GM12878 (cell line): ENCODE measurements around the gene PPP1R3G. TPM values are rescaled to one million over a fixed set of nuclear protein-coding genes. Genes with fewer than 3 reads are reported as not detected.

Experiments used
- ATAC-seq: fragments of 200-7000 bp; cut with Tn5 transposase; 3 replicates; pipeline ENCODE4 v1.9.1; 2020; ENCODE audit warnings: mild to moderate bottlenecking, moderate library complexity
- BruUV-seq: library from RNA; stranded (reverse); fragments of 400-500 nt; replicated peaks from 2 replicates; lab custom pipeline; 2021; lab: Mats Ljungman, UMichigan
- CTCF ChIA-PET: fragments of 300-600 bp; sonication (Branson Sonifier 250); formaldehyde crosslinking; extraction: SDS; loops from one replicate; lab custom pipeline; 2021; ENCODE audit warnings: inconsistent platforms; lab: Yijun Ruan, JAX
- POLR2A ChIA-PET: fragments of 350-600 bp; formaldehyde crosslinking; extraction: SDS; loops from one replicate; lab custom pipeline; 2021; ENCODE audit warnings: inconsistent platforms; lab: Charles Lee
- RAD21 ChIA-PET: fragments of 300-600 bp; sonication (Branson Sonifier 250); formaldehyde crosslinking; loops from one replicate; lab custom pipeline; 2023; ENCODE audit warnings: antibody characterized with exemption; ENCODE audit not compliant: unreplicated experiment; lab: Charles Lee
- SMC1A ChIA-PET: fragments of 300-600 bp; sonication (Branson Sonifier 250); formaldehyde crosslinking; loops from one replicate; lab custom pipeline; 2023; ENCODE audit not compliant: unreplicated experiment, uncharacterized antibody; lab: Charles Lee
- DNase-seq: peaks from one replicate; pipeline ENCODE4 v3.0.0-alpha.2; 2011; ENCODE audit warnings: low read depth, low spot score
- FAIRE-seq: peaks from 3 replicates; lab custom pipeline; 2011; peaks lifted over from hg19 to GRCh38; lab: Jason Lieb, UNC
- H2AFZ ChIP-seq: 2 replicates; pipeline ENCODE4 v1.6.0; 2011; ENCODE audit warnings: low read depth, low read length, control low read depth; ENCODE audit not compliant: control insufficient read depth
- H3K27ac ChIP-seq: 2 replicates; pipeline ENCODE4 v1.5.1; 2011; ENCODE audit warnings: control low read depth; ENCODE audit not compliant: control insufficient read depth, insufficient read depth
- H3K27me3 ChIP-seq, 2 experiments: replicated peaks in 1 of 2; 2 replicates each; pipeline versions ENCODE4 v1.6.0 to v1.6.1; 2011; ENCODE audit warnings: low read length in 1 of 2; ENCODE audit not compliant: control insufficient read depth in 2 of 2, insufficient read depth in 2 of 2
- H3K36me3 ChIP-seq, 2 experiments: 2 replicates each; pipeline ENCODE4 v1.5.1; 2011; ENCODE audit warnings: low read length in 1 of 2; ENCODE audit not compliant: control insufficient read depth in 2 of 2, insufficient read depth in 2 of 2
- H3K4me1 ChIP-seq: 2 replicates; pipeline ENCODE4 v1.6.1; 2011; ENCODE audit warnings: mild to moderate bottlenecking, low read length, moderate library complexity, mixed read lengths; ENCODE audit not compliant: control insufficient read depth, insufficient read depth
- H3K4me2 ChIP-seq: 2 replicates; pipeline ENCODE4 v1.6.0; 2011; ENCODE audit warnings: control low read depth; ENCODE audit not compliant: control insufficient read depth, insufficient read depth
- H3K4me3 ChIP-seq: fragments of 200-600 bp; sonication (generic); 2 replicates; pipeline ENCODE4 v1.5.1; 2016
- H3K79me2 ChIP-seq: 2 replicates; pipeline ENCODE4 v1.6.0; 2011; ENCODE audit warnings: low read length; ENCODE audit not compliant: control insufficient read depth, insufficient read depth
- H3K9ac ChIP-seq: 2 replicates; pipeline ENCODE4 v1.8.0; 2011; ENCODE audit warnings: low read length, control low read depth, mixed read lengths; ENCODE audit not compliant: control insufficient read depth, insufficient read depth
- H3K9me3 ChIP-seq: replicated peaks from 3 replicates; pipeline ENCODE4 v1.5.1; 2011; ENCODE audit warnings: mild to moderate bottlenecking, low read length; ENCODE audit not compliant: control insufficient read depth, insufficient read depth
- H4K20me1 ChIP-seq: 2 replicates; pipeline ENCODE4 v1.6.0; 2011; ENCODE audit not compliant: control insufficient read depth, insufficient read depth
- BMI1 ChIP-seq: fragments of 450-650 bp; IDR thresholded peaks from 2 replicates; pipeline ENCODE4 v1.6.1; 2016; ENCODE audit warnings: mild to moderate bottlenecking, moderate library complexity, borderline replicate concordance
- LARP7 ChIP-seq: fragments of 450-650 bp; IDR thresholded peaks from 2 replicates; pipeline ENCODE4 v1.6.1; 2017; ENCODE audit warnings: mild to moderate bottlenecking
- MAX ChIP-seq: IDR thresholded peaks from 2 replicates; pipeline ENCODE4 v1.6.1; 2012; ENCODE audit warnings: low read depth, low read length, improper control_type of control experiment
- MXI1 ChIP-seq: fragments of 150-350 bp; IDR thresholded peaks from 2 replicates; pipeline ENCODE4 v1.6.1; 2011; ENCODE audit warnings: low read depth, mild to moderate bottlenecking, inconsistent platforms, low read length, improper control_type of control experiment
- REST ChIP-seq: IDR thresholded peaks from 2 replicates; pipeline ENCODE4 v1.6.1; 2012; ENCODE audit warnings: mild to moderate bottlenecking, low read depth, low read length
- ZBTB4 ChIP-seq: fragments of 450-650 bp; formaldehyde crosslinking; IDR thresholded peaks from 2 replicates; pipeline ENCODE4 v1.4.0; 2022; ENCODE audit warnings: mild to moderate bottlenecking, moderate library complexity
- WGBS: methylation state at CpG from one replicate; pipeline ENCODE4 v1.1.6; 2016; ENCODE audit warnings: low lambda C conversion rate; ENCODE audit not compliant: insufficient replicate concordance, insufficient coverage; ENCODE audit errors: missing lambda C conversion rate; 5-methylcytosine and 5-hydroxymethylcytosine counted together
- in situ Hi-C: fragments of 300-500 bp; cut with MboI; formaldehyde crosslinking; loops from 9 replicates; pipeline ENCODE4 v1.14.3; 2018; ENCODE audit warnings: mixed read lengths
- intact Hi-C: fragments of 100-400 bp; cut with micrococcal nuclease; formaldehyde crosslinking; loops from one replicate; pipeline ENCODE4 v1.14.2; 2022; ENCODE audit not compliant: unreplicated experiment
- polyA plus RNA-seq, 11 experiments: library from polyadenylated mRNA; depleted of rRNA in 4 of 11; unstranded in 6 of 11; stranded (reverse) in 5 of 11; fragments of >200 nt; fragmentation: Nextera tagmentation in 4 of 11; fragmentation: Illumina TruSeq in 1 of 11; extraction: Ambion mirVana in 4 of 11; extraction: Trizol in 1 of 11; gene quantifications; 1 replicate in 1 of 11; 2 replicates in 10 of 11; pipeline versions ENCODE4 v1.2.1 to v1.2.3, GENCODE V29; 2011 to 2016; ENCODE audit warnings: inconsistent platforms in 2 of 11, missing spikeins in 2 of 11, low read depth in 1 of 11
- total RNA-seq, 4 experiments: library from RNA; depleted of rRNA in 3 of 4; stranded (reverse); fragments of >200 nt in 3 of 4; fragmentation: Illumina TruSeq in 1 of 4; extraction: Trizol in 1 of 4; gene quantifications; 2 replicates each; pipeline versions ENCODE4 v1.2.1 to v1.2.3, GENCODE V29; 2013 to 2021

The PPP1R3G gene
- total and polyA plus RNA-seq, 10 of the 15 experiments (the other 5 are each of a cell fraction or from before 2014, with no cell fraction given): 0.01 to 0.10 (median 0.04) TPM; not detected in 4

GRCh38 chr6:5103250-5103649 is 18.1 kb downstream of the PPP1R3G start:
- H3K36me3 ChIP-seq: no peaks in the 10 kb centered on the region
- no peak for DNase-seq
- RAD21 ChIA-PET: no interaction called here
- no peak for TF ChIP-seq BMI1
- TF ChIP-seq LARP7: no peak
- TF ChIP-seq REST: no peak
- no peak for TF ChIP-seq ZBTB4 (CRISPR knock-in tag)
- TF ChIP-seq MAX: no peak
- no peak for TF ChIP-seq MXI1
- TF ChIP-seq, all 136 proteins: peak for 0
- Histone ChIP-seq H3K4me3 (no peak overlapping the region), H3K9ac (no peak overlapping the region), H3K79me2 (no peaks in the 10 kb centered on the region), H2AFZ (no peak overlapping the region), H4K20me1 (no peaks in the 10 kb centered on the region), H3K4me1 (no peaks in the 10 kb centered on the region), H3K27me3 (no peaks in the 10 kb centered on the region), H3K9me3 (no peaks in the 10 kb centered on the region), H3K4me2 (no peak overlapping the region), H3K27ac (no peak overlapping the region)
- FAIRE-seq (no peak), ATAC-seq (no peak)
- SMC1A ChIA-PET: no interaction called here
- intact Hi-C loops (no loop called here), in situ Hi-C loops (no loop called here)
- BruUV-seq: no TSS peak
- 83% methylated on average over 8 of the region's 8 CpGs for WGBS
- CTCF ChIA-PET: no interaction called here
- POLR2A ChIA-PET: interaction anchor here (0.6 kb wide), 2 partner anchors 44 to 1544 kb away, joined by 5 to 7 read pairs; no protein-coding TSS in a partner anchor
